Stimulated activated CD4-positive, alpha-beta T cell treated with anti-CD3 and anti-CD28 coated beads, Interleukin-4, amount 100 ng/mL, for 4 hours (primary cell): ENCODE results near the gene ELP5.

Source experiments
- DNase-seq, 2 experiments: peaks; one replicate each; pipeline ENCODE4 v3.0.0-alpha.2; 2020

Gene ELP5

DNA sequence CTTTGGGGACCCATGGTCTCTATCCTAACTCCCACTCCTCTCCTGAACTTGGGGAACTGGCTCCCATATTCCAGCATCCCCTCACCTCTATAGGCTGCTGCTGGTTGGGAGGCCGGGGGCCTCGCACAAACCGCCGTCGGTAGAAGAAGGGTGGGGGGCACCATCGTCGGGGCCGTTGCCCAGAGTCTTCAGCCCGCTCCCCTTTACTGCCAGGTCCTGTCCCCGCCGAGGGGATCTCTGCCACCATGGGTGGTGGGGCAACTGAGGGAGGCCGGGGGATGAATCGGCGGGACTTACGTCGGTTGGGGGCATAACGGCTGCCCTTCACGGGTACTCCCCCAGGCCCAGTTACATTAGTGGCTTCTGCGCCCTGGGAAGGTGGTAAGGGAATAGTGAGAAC, 38.2 kb downstream of the ELP5 start:
- no peak for DNase-seq

- no peak for DNase-seq
Observed at GRCh38 chr17:7290685-7291084, 38.7 kb downstream of the ELP5 start.

DNA sequence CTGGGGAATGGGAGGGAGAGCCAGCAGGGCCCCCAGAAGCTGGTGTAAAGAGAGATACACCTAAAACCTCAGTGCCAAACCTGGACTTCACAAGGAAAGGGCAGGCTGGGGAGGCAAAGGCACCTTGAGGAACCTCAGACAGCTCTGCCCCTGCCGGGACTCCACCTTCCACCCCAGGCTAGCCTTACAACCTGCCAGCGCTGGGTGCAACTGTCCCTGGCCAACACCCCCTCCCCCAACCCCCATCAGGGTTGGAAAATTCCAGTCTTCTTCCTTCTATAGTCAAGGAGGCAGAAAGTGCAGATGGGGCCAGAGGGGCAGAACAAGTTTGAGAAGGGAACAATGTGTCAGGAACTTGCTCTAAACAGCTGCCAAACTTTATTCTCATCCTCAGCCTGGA, 40.2 kb downstream of the ELP5 start:
- DNase-seq, result no peak

- no peak for DNase-seq
Observed at GRCh38 chr17:7292729-7293128, 40.7 kb downstream of the ELP5 start.

DNA sequence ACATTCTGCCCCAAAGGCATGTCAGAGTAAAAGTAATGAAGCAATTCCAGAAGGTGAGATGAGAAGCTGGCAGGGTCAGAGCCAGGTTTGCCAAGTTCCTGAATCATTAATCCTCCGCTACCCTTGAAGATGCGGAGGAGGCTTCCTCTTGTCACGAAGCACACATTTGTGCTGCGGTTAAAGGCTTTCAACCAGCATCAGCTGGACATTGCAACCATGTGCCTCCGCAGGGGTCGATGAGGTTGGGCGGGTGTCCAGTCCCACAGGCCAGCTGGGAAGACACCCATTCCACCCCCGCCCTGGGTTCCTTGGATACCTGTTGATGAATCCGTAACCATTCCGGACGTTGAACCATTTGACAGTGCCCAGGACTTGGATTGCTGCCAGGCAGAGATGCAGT, 41.1 kb downstream of the ELP5 start:
- no peak for DNase-seq

- no peak for DNase-seq
Observed at GRCh38 chr17:7293816-7294613, 42.0 kb downstream of the ELP5 start.

GRCh38 chr17:7294614-7295153, 42.7 kb downstream of the ELP5 start, which contains the start of gene YBX2:
YBX2 (minus strand) TSS chr17:7294639; CDS start chr17:7294500, 139 bp downstream.
- peak; percentile 70 to 78 for DNase-seq

DNA sequence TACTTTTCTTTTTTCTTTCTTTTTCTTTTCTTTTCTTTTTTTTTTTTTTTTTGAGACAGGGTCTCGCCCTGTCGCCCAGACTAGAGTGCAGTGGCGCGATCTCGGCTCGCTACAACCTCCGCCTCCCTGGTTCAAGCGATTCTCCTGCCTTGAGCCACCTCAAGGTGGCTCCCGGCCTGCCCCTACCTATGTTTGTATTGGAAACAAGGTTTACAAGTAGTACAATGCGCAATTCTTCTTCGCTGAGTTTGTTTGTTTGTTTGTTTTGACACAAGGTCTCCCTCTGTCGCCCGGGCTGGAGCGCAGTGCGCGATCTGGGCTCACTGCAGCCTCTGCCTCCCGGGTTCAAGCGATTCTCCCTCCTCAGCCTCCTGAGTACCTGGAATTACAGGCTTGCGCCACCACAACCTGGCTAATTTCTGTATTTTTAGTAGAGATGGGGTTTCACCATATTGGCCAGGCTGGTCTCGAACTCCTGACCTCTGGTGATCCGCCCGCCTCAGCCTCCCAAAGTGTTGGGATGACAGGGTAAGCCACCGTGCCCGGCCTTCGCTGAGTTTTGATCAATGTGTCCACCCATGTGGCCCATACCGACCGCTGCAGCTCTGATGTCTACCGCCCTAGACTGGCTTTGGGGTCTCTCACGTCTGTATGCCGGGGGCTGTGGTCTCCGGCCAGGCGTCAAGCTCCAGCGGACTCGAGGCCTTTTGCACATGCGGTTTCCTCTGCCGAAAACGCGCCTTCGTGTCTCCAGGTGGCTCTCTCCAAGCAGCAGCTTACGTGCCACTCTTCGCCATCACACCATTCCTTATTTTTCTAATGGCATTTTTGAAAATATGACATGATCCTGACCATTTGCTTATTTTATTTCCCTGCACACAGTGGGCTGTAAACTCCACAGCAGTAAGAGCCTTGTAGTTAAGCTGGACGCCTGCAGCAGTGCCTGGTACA, 43.5 kb downstream of the ELP5 start:
- DNase-seq, result no peak

DNA sequence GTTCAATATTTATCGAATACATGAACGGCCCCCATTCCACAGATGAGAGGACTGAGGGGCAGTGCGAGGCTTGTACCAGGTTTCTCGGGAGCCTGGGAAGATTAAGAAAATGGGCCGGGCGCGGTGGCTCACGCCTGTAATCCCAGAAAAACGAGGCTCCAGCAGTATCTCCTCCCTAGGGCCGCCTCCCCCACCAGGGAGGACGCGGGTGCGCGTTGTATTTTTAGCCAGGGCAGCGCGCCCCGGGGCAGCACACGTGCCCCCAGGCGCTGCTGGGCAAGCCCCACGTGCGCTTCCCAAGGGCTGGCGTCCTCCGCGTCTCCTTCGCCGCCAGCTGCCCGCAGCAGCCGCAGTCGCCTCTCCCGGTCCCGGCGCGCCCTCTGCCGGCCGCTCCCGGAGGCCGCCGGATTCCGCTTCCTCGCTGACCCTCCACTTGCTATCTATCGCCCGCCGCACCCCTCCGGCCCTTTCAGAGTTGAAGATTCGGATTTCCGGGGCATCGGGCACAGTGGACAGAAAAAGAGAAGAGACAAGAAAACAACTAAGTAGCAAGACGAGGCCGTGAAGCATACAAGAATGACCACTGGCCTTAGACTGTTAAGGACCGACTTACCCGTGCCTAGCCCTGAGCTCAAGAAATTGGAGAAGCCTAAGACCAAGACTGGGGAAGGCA, 44.3 kb downstream of the ELP5 start:
- peak; percentile 52 to 71 for DNase-seq

GRCh38 chr17:7304179-7304578, 52.2 kb downstream of the ELP5 start:
- DNase-seq, result no peak

DNA sequence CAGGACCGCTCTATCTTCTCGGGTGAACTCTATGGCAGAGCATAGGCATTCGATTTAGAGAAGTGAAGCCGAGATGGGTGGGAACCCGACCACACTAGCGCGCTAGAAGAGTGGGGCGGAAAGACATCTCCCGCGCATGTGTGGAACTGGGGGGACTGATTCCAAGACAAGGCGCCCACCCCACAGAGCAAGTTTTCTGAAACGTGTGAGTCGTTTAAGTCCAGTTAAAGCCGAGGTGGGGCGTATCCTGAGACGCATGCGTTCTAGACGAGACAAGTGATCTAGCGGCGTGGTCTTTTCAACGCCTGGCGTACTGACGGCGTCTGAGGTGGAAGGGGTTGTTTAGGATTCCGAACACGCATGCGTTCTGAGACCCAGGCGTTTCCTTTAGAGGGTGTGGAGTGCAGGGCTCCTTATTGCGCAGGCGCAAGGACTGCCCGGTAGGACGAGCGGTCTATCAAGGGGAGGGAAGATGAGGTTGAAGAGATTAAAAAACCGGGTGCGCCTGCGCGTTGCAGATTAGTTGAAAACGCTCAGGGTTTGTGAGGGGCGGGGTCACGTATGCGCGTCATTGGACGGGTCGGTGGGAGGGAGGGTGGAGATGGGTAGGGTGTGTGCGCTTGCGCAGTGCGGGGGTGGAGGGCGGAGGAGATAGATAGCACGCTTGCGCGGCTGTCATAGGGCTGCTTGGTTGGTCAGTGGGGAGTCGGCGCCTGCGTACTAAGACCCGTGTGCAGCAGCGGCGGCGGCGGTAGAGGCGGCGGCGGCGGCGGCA, 55.1 kb downstream of the ELP5 start, which contains the start of gene EIF5A:
Gene EIF5A (plus strand): TSS at position 718 of the 775 bp plus-strand sequence. CDS start 2,008 bp downstream, outside the sequence.
- peak; percentile 100 for DNase-seq

DNA sequence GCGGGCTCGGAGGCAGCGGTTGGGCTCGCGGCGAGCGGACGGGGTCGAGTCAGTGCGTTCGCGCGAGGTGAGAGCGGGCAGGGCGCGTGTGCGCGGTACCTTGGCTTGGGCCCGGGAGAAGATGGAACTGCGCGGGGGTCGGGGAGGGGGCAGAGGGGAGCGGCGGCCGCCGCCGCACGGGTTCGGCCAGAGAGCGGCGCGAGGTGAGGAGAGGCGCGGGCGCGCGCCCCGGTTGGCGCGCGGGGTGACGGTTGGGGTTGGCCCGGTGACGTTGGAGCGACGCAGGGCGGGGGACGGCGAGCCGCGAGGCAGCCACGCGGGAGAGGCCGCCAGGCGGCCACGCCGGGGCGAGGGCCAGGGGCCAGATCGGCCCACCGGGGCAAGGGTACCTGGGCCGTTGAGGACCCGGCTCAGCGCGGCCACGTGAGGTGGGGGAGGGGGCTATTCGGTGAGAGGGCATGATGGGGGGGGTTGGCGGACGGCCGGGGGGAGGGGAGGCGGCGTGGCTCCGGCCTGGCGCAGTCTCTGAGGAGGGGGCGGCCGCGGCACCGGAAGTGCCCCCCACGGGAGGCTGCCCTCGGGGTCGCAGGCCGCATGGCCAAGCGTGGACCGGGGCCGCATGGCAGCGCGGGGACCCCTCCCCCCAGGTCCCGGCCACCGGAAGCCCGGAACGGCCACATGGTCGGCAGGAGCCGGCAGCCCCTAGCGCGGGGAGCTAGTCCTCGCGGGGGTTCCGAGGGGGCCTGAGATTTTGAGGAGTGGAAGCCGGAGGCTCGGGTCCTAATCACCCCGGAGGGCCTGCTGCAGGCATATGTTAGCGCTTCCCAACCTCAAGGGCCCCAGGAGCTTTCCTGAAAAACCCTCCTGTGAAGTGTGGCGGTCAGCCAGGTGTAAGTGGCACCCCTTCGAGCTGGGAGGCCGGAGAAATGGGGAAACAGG, 55.9 kb downstream of the ELP5 start:
- peak; percentile 47 to 50 for DNase-seq

DNA sequence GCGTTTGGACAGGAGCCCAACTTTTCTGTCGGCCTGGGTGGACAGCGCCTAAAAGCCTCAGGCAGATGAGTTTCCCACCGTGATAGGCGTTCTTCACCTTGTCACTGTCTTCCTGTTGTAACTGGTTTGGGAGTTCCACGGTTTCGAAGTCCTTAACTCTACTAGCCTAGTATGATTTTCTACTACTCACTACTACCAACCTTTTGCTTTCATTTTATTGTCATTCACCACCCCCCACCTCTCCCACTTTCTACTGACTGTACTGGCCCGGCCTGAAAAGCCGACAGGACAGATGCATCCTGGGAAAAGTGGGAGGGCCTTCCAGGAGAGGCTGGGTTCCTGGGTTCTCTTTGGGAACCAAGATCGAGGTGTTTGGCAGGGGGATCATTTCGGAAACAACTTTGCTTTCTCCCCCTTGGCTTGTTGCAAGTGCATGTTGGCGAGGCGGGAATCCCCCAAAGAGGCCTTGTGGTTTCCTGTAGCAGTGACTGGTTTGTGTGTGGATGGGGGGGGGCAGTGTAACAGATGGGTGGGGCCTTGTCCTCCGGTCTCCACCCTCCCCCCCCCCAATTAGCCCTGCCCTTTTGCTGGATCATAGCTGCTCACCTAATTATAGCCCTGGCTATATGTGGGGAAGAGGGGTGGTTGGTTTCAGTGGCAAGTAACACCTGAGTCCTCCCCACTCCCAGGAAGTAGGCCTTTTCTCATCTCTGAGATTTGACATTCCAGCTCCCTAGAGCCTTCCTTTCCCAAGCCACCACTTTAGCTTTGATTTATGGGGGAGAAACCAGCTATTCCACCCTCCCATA, 56.8 kb downstream of the ELP5 start:
- peak; percentile 68 to 91 for DNase-seq
